ENCODE measurements around the gene FBN3.

FBN3 gene

GRCh38 chr19:8110931-8111330 is 38.5 kb downstream of the FBN3 start:
- no peaks in the 10 kb centered on the region for H3K27me3 ChIP-seq (ENCODE audit: insufficient read depth, low read length, poor library complexity, severe bottlenecking)
- no peaks in the 10 kb centered on the region for H4K20me1 ChIP-seq (ENCODE audit: insufficient read depth, low read length, poor library complexity, severe bottlenecking)
- no peaks in the 10 kb centered on the region for H3K36me3 ChIP-seq (ENCODE audit: insufficient read depth, low read length)
- no peak overlapping the region for H3K4me3 ChIP-seq (ENCODE audit: low read length, poor library complexity, severe bottlenecking)
- no peaks in the 10 kb centered on the region for H3F3A ChIP-seq (ENCODE audit: low read depth)
- no peaks in the 10 kb centered on the region for H3K79me2 ChIP-seq (ENCODE audit: insufficient read depth, low read length)
- H3K4me1 ChIP-seq (ENCODE audit: insufficient read depth, low read length, poor library complexity, severe bottlenecking): no peaks in the 10 kb centered on the region
- no peak overlapping the region for H3K9ac ChIP-seq (ENCODE audit: low read depth, low read length, poor library complexity, severe bottlenecking)
- 0 out of 2 replicates have a peak, but pooled peaks cover 3% of the 10 kb centered on the region for H3K9me3 ChIP-seq (ENCODE audit: insufficient read depth, low read depth, low read length)
- no peak for TF ChIP-seq EZH2phosphoT487 (IDR thresholded peaks at IDR 0.05; ENCODE audit: borderline replicate concordance)
- TF ChIP-seq, protein P1, sequence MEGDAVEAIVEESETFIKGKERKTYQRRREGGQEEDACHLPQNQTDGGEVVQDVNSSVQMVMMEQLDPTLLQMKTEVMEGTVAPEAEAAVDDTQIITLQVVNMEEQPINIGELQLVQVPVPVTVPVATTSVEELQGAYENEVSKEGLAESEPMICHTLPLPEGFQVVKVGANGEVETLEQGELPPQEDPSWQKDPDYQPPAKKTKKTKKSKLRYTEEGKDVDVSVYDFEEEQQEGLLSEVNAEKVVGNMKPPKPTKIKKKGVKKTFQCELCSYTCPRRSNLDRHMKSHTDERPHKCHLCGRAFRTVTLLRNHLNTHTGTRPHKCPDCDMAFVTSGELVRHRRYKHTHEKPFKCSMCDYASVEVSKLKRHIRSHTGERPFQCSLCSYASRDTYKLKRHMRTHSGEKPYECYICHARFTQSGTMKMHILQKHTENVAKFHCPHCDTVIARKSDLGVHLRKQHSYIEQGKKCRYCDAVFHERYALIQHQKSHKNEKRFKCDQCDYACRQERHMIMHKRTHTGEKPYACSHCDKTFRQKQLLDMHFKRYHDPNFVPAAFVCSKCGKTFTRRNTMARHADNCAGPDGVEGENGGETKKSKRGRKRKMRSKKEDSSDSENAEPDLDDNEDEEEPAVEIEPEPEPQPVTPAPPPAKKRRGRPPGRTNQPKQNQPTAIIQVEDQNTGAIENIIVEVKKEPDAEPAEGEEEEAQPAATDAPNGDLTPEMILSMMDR (conservative IDR thresholded peaks at IDR 0.05; ENCODE audit: low read length): no peak
- H2AFZ ChIP-seq (ENCODE audit: low read length): no peak overlapping the region
- H3K9me2 ChIP-seq (replicated peaks; ENCODE audit: low read depth, low read length): no peaks in the 10 kb centered on the region
- no peak overlapping the region for H3K4me2 ChIP-seq (ENCODE audit: low read depth, low read length, poor library complexity, severe bottlenecking)

GRCh38 chr19:8109890-8110662 is 39.3 kb downstream of the FBN3 start:
- Histone ChIP-seq H3K27me3 (ENCODE audit: insufficient read depth, low read length, poor library complexity, severe bottlenecking) (no peaks in the 10 kb centered on the region), H2AFZ (ENCODE audit: low read length) (no peak overlapping the region), H3K36me3 (ENCODE audit: insufficient read depth, low read length) (no peaks in the 10 kb centered on the region), H3K4me1 (ENCODE audit: insufficient read depth, low read length, poor library complexity, severe bottlenecking) (no peaks in the 10 kb centered on the region), H3K4me3 (ENCODE audit: low read length, poor library complexity, severe bottlenecking) (no peak overlapping the region), H3K9ac (ENCODE audit: low read depth, low read length, poor library complexity, severe bottlenecking) (no peak overlapping the region), H3K79me2 (ENCODE audit: insufficient read depth, low read length) (no peaks in the 10 kb centered on the region), H3K9me2 (replicated peaks; ENCODE audit: low read depth, low read length) (no peaks in the 10 kb centered on the region), H3K9me3 (ENCODE audit: insufficient read depth, low read depth, low read length) (0 out of 2 replicates have a peak, but pooled peaks cover 3% of the 10 kb centered on the region), H3K4me2 (ENCODE audit: low read depth, low read length, poor library complexity, severe bottlenecking) (no peak overlapping the region), H3F3A (ENCODE audit: low read depth) (no peaks in the 10 kb centered on the region), H4K20me1 (ENCODE audit: insufficient read depth, low read length, poor library complexity, severe bottlenecking) (no peaks in the 10 kb centered on the region)
- TF ChIP-seq, protein P1 (conservative IDR thresholded peaks at IDR 0.05; ENCODE audit: low read length): no peak
- TF ChIP-seq EZH2phosphoT487 (IDR thresholded peaks at IDR 0.05; ENCODE audit: borderline replicate concordance): no peak

- H3K4me1 ChIP-seq (ENCODE audit: insufficient read depth, low read length, poor library complexity, severe bottlenecking): no peaks in the 10 kb centered on the region
- H3K27me3 ChIP-seq (ENCODE audit: insufficient read depth, low read length, poor library complexity, severe bottlenecking): no peaks in the 10 kb centered on the region
- TF ChIP-seq, protein P1 (conservative IDR thresholded peaks at IDR 0.05; ENCODE audit: low read length): no peak
- no peak for TF ChIP-seq EZH2phosphoT487 (IDR thresholded peaks at IDR 0.05; ENCODE audit: borderline replicate concordance)
Observed at GRCh38 chr19:8109455-8109854, 39.9 kb downstream of the FBN3 start.

More at GRCh38 chr19:8109455-8109854, 39.9 kb downstream of the FBN3 start:
- Histone ChIP-seq H4K20me1 (ENCODE audit: insufficient read depth, low read length, poor library complexity, severe bottlenecking) (no peaks in the 10 kb centered on the region), H3K9me3 (ENCODE audit: insufficient read depth, low read depth, low read length) (0 out of 2 replicates have a peak, but pooled peaks cover 3% of the 10 kb centered on the region), H3K4me2 (ENCODE audit: low read depth, low read length, poor library complexity, severe bottlenecking) (no peak overlapping the region), H2AFZ (ENCODE audit: low read length) (no peak overlapping the region), H3K9me2 (replicated peaks; ENCODE audit: low read depth, low read length) (no peaks in the 10 kb centered on the region), H3K4me3 (ENCODE audit: low read length, poor library complexity, severe bottlenecking) (no peak overlapping the region), H3K79me2 (ENCODE audit: insufficient read depth, low read length) (no peaks in the 10 kb centered on the region), H3K36me3 (ENCODE audit: insufficient read depth, low read length) (no peaks in the 10 kb centered on the region), H3F3A (ENCODE audit: low read depth) (no peaks in the 10 kb centered on the region), H3K9ac (ENCODE audit: low read depth, low read length, poor library complexity, severe bottlenecking) (no peak overlapping the region)

All from Loucy (cell line).